A673 (cell line): ENCODE measurements around the gene FAM110D. TPM values are rescaled to one million over a fixed set of nuclear protein-coding genes. Genes with fewer than 3 reads are reported as not detected.
A peak's percentile ranks its signal among the peaks of the same experiment; 100 is the strongest.

Experiments used
- BruUV-seq: library from RNA; stranded (reverse); fragments of 400-500 nt; replicated peaks from 2 replicates; lab custom pipeline; 2021; lab: Mats Ljungman, UMichigan
- CTCF ChIA-PET: fragments of 300-600 bp; sonication (Branson Sonifier 250); formaldehyde crosslinking; loops from one replicate; lab custom pipeline; 2022; ENCODE audit warnings: antibody characterized with exemption; lab: Charles Lee
- POLR2A ChIA-PET: fragments of 300-600 bp; sonication (Branson Sonifier 250); formaldehyde crosslinking; loops from one replicate; lab custom pipeline; 2022; ENCODE audit warnings: antibody characterized with exemption; ENCODE audit not compliant: low non-redundant PET; lab: Charles Lee
- DNase-seq: peaks from one replicate; pipeline ENCODE4 v3.0.0-alpha.2; 2015; ENCODE audit warnings: low spot score
- H3K27ac ChIP-seq: fragments of 200-600 bp; sonication (generic); 2 replicates; pipeline ENCODE4 v1.5.1; 2016; ENCODE audit warnings: mixed run types, low read depth, mild to moderate bottlenecking, mixed read lengths, antibody characterized with exemption, low read length; ENCODE audit not compliant: poor library complexity, severe bottlenecking
- H3K27me3 ChIP-seq: fragments of 200-600 bp; sonication (generic); replicated peaks from 2 replicates; pipeline ENCODE4 v1.6.1; 2017; ENCODE audit warnings: mixed run types, low read depth, mild to moderate bottlenecking, mixed read lengths, antibody characterized with exemption, low read length; ENCODE audit not compliant: insufficient read depth, poor library complexity
- H3K36me3 ChIP-seq: fragments of 200-600 bp; sonication (generic); 2 replicates; pipeline ENCODE4 v1.6.1; 2016; ENCODE audit warnings: mixed run types, mild to moderate bottlenecking, mixed read lengths, antibody characterized with exemption, low read length; ENCODE audit not compliant: insufficient read depth, poor library complexity, severe bottlenecking
- H3K4me1 ChIP-seq: fragments of 200-600 bp; sonication (generic); 2 replicates; pipeline ENCODE4 v1.6.1; 2017; ENCODE audit warnings: mixed run types, mild to moderate bottlenecking, mixed read lengths, antibody characterized with exemption, low read length; ENCODE audit not compliant: insufficient read depth, poor library complexity, severe bottlenecking
- H3K4me3 ChIP-seq: fragments of 200-600 bp; sonication (generic); 2 replicates; pipeline ENCODE4 v1.5.1; 2016; ENCODE audit warnings: low read depth, mixed run types, mild to moderate bottlenecking, mixed read lengths, low read length; ENCODE audit not compliant: poor library complexity, severe bottlenecking
- H3K9me3 ChIP-seq: fragments of 200-600 bp; sonication (generic); 2 replicates; pipeline ENCODE4 v1.6.1; 2016; ENCODE audit warnings: mixed run types, low read depth, mild to moderate bottlenecking, mixed read lengths, antibody characterized with exemption, low read length; ENCODE audit not compliant: poor library complexity, severe bottlenecking
- CTCF ChIP-seq: fragments of 300-800, 200-600 bp; sonication (generic); conservative IDR thresholded peaks from 2 replicates; pipeline ENCODE4 v1.5.1; 2017; ENCODE audit warnings: low read depth, mild to moderate bottlenecking, antibody characterized with exemption, low read length, moderate library complexity, mixed read lengths
- EZH2 ChIP-seq: fragments of 200-600 bp; sonication (generic); IDR thresholded peaks from 2 replicates; pipeline ENCODE4 v1.6.1; 2017; ENCODE audit warnings: borderline replicate concordance, low read depth, mild to moderate bottlenecking, mixed read lengths, antibody characterized with exemption, low read length; ENCODE audit not compliant: poor library complexity, severe bottlenecking
- intact Hi-C: fragments of 100-400 bp; cut with micrococcal nuclease; formaldehyde crosslinking; loops from one replicate; pipeline ENCODE4 v1.10.0; 2022; ENCODE audit not compliant: unreplicated experiment
- total RNA-seq: library from RNA; stranded (reverse); gene quantifications from 2 replicates; pipeline ENCODE4 v1.2.3, GENCODE V29; 2021

The FAM110D gene
- total RNA-seq, 1 experiment from 2014 or later = 0.64 TPM

DNA sequence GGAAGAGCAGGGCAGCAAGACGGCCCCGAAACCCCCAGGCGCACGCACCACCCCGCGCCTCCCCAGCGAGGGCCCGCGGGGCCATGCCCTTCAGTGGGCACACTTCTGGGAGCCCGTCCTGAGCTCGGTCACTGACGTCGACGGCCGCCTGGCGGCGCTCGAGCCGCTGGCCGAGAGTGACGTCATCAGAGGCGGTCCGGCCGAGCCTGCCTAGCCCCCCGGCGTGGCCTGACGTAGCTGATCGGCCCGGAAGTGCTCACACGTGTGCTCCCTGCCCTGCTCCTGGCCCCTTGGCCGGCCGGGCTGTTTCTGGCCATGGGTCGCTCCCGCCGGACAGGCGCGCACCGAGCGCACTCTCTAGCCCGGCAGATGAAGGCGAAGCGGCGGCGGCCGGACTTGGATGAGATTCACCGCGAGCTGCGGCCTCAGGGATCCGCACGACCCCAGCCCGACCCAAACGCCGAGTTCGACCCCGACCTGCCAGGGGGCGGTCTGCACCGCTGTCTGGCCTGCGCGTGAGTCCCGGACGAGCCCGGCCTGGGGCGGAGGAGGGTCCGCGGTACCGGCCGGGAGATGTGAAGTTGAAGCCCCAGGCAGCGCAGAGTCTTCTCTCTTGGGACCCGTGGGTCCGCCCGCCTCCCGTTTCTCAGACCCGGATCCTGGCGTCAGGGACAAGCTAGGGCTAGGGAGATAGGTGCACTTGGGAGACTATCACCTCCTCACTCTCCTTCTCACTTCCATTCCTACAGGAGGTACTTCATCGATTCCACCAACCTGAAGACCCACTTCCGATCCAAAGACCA, 11.0 kb downstream of the FAM110D start, which contains the start of gene ZNF593:
ZNF593 (plus strand) TSS at position 240 of the 803 bp plus-strand sequence; CDS start at position 316, 76 bp downstream.
- peak; percentile 91 for DNase-seq
- H3K27me3 ChIP-seq = no peaks in the 10 kb centered on the region
- ChIA-PET POLR2A (interaction anchor here (0.6 kb wide), 1 partner anchor 105 kb away, joined by 5 read pairs; no protein-coding TSS in a partner anchor), CTCF (interaction anchor here (0.5 to 1.6 kb wide), 7 partner anchors 13 to 152 kb away, joined by 4 to 11 read pairs (median 5); partner anchors contain the start of gene CEP85)
- H3K4me3 ChIP-seq = peak within 1 kb of the TSS; percentile 91
- H3K4me1 ChIP-seq = peaks cover 17% of the 10 kb centered on the region
- no TSS peak for BruUV-seq
- H3K36me3 ChIP-seq = peaks cover 4% of the 10 kb centered on the region
- H3K9me3 ChIP-seq = no peaks in the 10 kb centered on the region
- peak; percentile 96 for TF ChIP-seq CTCF
- no peak for TF ChIP-seq EZH2
- H3K27ac ChIP-seq = peak within 1 kb of the TSS; percentile 94
- intact Hi-C loops = loop anchor here (5.0 kb wide), 1 partner anchor 152 kb away; no protein-coding TSS in a partner anchor

DNA sequence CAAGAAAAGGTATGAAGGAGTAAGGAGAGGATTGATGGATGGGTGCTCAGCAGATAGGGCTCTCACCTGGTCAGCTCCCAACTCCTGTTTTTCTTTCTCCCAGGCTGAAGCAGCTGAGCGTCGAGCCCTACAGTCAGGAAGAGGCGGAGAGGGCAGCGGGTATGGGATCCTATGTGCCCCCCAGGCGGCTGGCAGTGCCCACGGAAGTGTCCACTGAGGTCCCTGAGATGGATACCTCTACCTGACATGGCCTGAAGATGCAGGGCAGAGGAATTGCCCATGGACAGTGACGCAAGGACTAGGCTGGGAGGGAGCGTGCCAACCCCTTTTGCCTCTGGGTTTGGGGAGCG, 11.6 kb downstream of the FAM110D start:
- TF ChIP-seq EZH2 (no peak), CTCF (no peak)
- H3K27me3 ChIP-seq = no peaks in the 10 kb centered on the region
- peak overlapping the region; percentile 94 for H3K27ac ChIP-seq
- ChIA-PET POLR2A (no interaction called here), CTCF (interaction anchor here (1.2 to 1.6 kb wide), 2 partner anchors 14 to 25 kb away, joined by 5 to 6 read pairs; no protein-coding TSS in a partner anchor)
- H3K9me3 ChIP-seq = no peaks in the 10 kb centered on the region
- H3K4me1 ChIP-seq = peaks cover 17% of the 10 kb centered on the region
- peak overlapping the region; percentile 91 for H3K4me3 ChIP-seq
- intact Hi-C loops = no loop called here
- TSS peak; percentile 88 for BruUV-seq
- peaks cover 4% of the 10 kb centered on the region for H3K36me3 ChIP-seq
- no peak for DNase-seq

GRCh38 chr1:26171084-26172072, 12.5 kb downstream of the FAM110D start, which contains the start of gene ZNF593OS:
Gene ZNF593OS, minus strand, starts transcription at chr1:26171832. Its CDS starts 171 bp downstream, at chr1:26171661.
- H3K4me1 ChIP-seq = peaks cover 17% of the 10 kb centered on the region
- no TSS peak for BruUV-seq
- TF ChIP-seq EZH2 (no peak), CTCF (no peak)
- peak within 1 kb of the TSS; percentile 91 for H3K4me3 ChIP-seq
- intact Hi-C loops = no loop called here
- peaks cover 4% of the 10 kb centered on the region for H3K36me3 ChIP-seq
- H3K27ac ChIP-seq = peak within 1 kb of the TSS; percentile 94
- H3K27me3 ChIP-seq = no peaks in the 10 kb centered on the region
- POLR2A ChIA-PET = no interaction called here
- no peaks in the 10 kb centered on the region for H3K9me3 ChIP-seq
- CTCF ChIA-PET = no interaction called here
- DNase-seq = no peak
